HL-60/S4 treated with phorbol 12-myristate 13-acetate at 8.2 ng/mL for 4 days and 3 days (cell line): ENCODE data around the gene TSPAN3.

ENCODE experiments used
- in situ Hi-C: fragments of 300-500 bp; cut with MboI; formaldehyde crosslinking; loops from 2 replicates; pipeline ENCODE4 v1.15.0; 2022; ENCODE audit warnings: low sequenced_read_pairs

The TSPAN3 gene

GRCh38 chr15:77025083-77025901 is 45.6 kb downstream of the TSPAN3 start:
- in situ Hi-C loops = no loop called here

GRCh38 chr15:77024273-77025082 is 46.4 kb downstream of the TSPAN3 start:
- in situ Hi-C loops = no loop called here

GRCh38 chr15:77023576-77024272 is 47.2 kb downstream of the TSPAN3 start:
- in situ Hi-C loops = no loop called here

- in situ Hi-C loops = no loop called here
Measured at GRCh38 chr15:77022646-77023575, 48.0 kb downstream of the TSPAN3 start.

- in situ Hi-C loops = no loop called here
Measured at GRCh38 chr15:77021803-77022381, 49.0 kb downstream of the TSPAN3 start.

GRCh38 chr15:77021088-77021481 is 49.8 kb downstream of the TSPAN3 start:
- in situ Hi-C loops = no loop called here

- in situ Hi-C loops = no loop called here
Measured at GRCh38 chr15:77020348-77021087, 50.4 kb downstream of the TSPAN3 start.

GRCh38 chr15:77019521-77020331 is 51.2 kb downstream of the TSPAN3 start:
- in situ Hi-C loops = no loop called here

GRCh38 chr15:77018796-77019505 is 52.0 kb downstream of the TSPAN3 start:
- in situ Hi-C loops = no loop called here

GRCh38 chr15:77017761-77018720 is 52.9 kb downstream of the TSPAN3 start:
- in situ Hi-C loops = no loop called here

GRCh38 chr15:77017091-77017660 is 53.7 kb downstream of the TSPAN3 start:
- in situ Hi-C loops = no loop called here

- in situ Hi-C loops = no loop called here
Measured at GRCh38 chr15:77016321-77016695, 54.6 kb downstream of the TSPAN3 start.

- in situ Hi-C loops = no loop called here
Measured at GRCh38 chr15:77015646-77016320, 55.1 kb downstream of the TSPAN3 start.

GRCh38 chr15:77014132-77015081 is 56.5 kb downstream of the TSPAN3 start:
- in situ Hi-C loops = no loop called here

- in situ Hi-C loops = no loop called here
Measured at GRCh38 chr15:77013776-77014131, 57.2 kb downstream of the TSPAN3 start.
